ENCODE results near the gene BCKDHA. TPM values are rescaled to one million over a fixed set of nuclear protein-coding genes. Genes with fewer than 3 reads are reported as not detected.

BCKDHA gene
- total RNA-seq, 2 experiments from 2014 or later: 17.9 to 27.1 TPM

DNA sequence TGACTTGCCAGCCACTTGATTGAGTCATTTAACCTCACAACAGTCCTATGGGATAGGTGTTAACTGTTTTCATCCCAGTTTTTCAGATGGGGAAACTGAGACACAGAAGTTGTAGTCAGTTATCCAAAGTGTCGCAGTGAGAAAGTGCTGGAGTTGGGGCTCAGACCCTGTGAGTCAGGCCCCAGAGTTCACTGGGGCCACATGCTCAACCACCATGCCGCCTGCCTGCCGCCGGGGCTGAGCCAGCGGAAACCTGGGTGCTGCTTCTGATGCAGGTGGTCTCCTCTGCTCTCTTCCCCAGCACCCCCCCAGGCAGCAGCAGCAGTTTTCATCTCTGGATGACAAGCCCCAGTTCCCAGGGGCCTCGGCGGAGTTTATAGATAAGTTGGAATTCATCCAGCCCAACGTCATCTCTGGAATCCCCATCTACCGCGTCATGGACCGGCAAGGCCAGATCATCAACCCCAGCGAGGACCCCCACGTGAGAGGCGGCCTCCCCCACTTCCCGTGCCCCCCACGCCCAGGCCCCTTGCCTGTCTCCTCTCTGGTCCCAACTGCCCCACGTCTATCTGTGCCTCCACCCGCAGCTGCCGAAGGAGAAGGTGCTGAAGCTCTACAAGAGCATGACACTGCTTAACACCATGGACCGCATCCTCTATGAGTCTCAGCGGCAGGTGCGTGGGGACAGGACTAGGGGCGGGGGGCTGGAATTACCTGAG, 12.9 kb downstream of the BCKDHA start:
- no peaks in the 10 kb centered on the region for H3K9me3 Mint-ChIP-seq
- H3K27me3 Mint-ChIP-seq: no peaks in the 10 kb centered on the region
- H3K36me3 Mint-ChIP-seq (ENCODE audit: low read depth): peaks cover 22% of the 10 kb centered on the region
- peaks cover 9% of the 10 kb centered on the region for H3K4me1 Mint-ChIP-seq
- no peak overlapping the region for H3K27ac Mint-ChIP-seq
- DNase-seq: no peak
- ChIA-PET POLR2A (interaction anchor here (1.4 kb wide), 1 partner anchor 28 kb away, joined by 3 read pairs; no protein-coding TSS in a partner anchor), CTCF (interaction anchor here (0.7 kb wide), 1 partner anchor 39 kb away, joined by 3 read pairs; no protein-coding TSS in a partner anchor)
- H3K4me3 Mint-ChIP-seq: no peak overlapping the region

GRCh38 chr19:41411100-41411967, 13.7 kb downstream of the BCKDHA start:
- POLR2A ChIA-PET: no interaction called here
- CTCF ChIA-PET: no interaction called here
- peaks cover 23% of the 10 kb centered on the region for H3K36me3 Mint-ChIP-seq (ENCODE audit: low read depth)
- no peak overlapping the region for H3K27ac Mint-ChIP-seq
- H3K9me3 Mint-ChIP-seq: no peaks in the 10 kb centered on the region
- H3K4me1 Mint-ChIP-seq: peaks cover 9% of the 10 kb centered on the region
- H3K27me3 Mint-ChIP-seq: no peaks in the 10 kb centered on the region
- no peak for DNase-seq
- H3K4me3 Mint-ChIP-seq: no peak overlapping the region

DNA sequence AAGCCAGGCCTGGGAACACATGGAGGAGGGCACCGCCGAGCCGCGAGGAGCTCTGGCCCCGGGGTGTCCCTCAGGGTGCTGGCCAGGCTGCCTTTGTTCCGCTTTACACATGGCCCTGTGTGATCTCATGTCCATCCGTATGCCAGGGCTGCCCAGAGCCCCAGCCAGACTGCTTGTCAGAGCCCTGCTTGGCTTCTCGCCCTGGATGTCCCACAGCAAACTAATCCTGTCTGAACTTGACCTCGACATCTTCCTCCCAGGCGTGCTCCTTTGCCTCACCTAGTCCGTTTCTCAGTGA, 14.3 kb downstream of the BCKDHA start:
- ChIA-PET POLR2A (no interaction called here), CTCF (no interaction called here)
- H3K4me1 Mint-ChIP-seq: peaks cover 9% of the 10 kb centered on the region
- H3K4me3 Mint-ChIP-seq: no peak overlapping the region
- H3K27ac Mint-ChIP-seq: no peak overlapping the region
- H3K27me3 Mint-ChIP-seq: no peaks in the 10 kb centered on the region
- no peaks in the 10 kb centered on the region for H3K9me3 Mint-ChIP-seq
- peaks cover 24% of the 10 kb centered on the region for H3K36me3 Mint-ChIP-seq (ENCODE audit: low read depth)
- DNase-seq: no peak

GRCh38 chr19:41412953-41413352, 15.3 kb downstream of the BCKDHA start:
- Mint-ChIP-seq H3K27ac (no peak overlapping the region), H3K4me3 (no peak overlapping the region), H3K9me3 (no peaks in the 10 kb centered on the region), H3K27me3 (no peaks in the 10 kb centered on the region), H3K36me3 (ENCODE audit: low read depth) (peaks cover 28% of the 10 kb centered on the region), H3K4me1 (peaks cover 9% of the 10 kb centered on the region)
- DNase-seq: no peak
- ChIA-PET CTCF (no interaction called here), POLR2A (no interaction called here)

GRCh38 chr19:41413947-41414346, 16.3 kb downstream of the BCKDHA start:
- peaks cover 32% of the 10 kb centered on the region for H3K36me3 Mint-ChIP-seq (ENCODE audit: low read depth)
- H3K9me3 Mint-ChIP-seq: no peaks in the 10 kb centered on the region
- CTCF ChIA-PET: no interaction called here
- no peaks in the 10 kb centered on the region for H3K27me3 Mint-ChIP-seq
- DNase-seq: no peak
- H3K27ac Mint-ChIP-seq: no peak overlapping the region
- H3K4me3 Mint-ChIP-seq: no peak overlapping the region
- POLR2A ChIA-PET: no interaction called here
- peaks cover 9% of the 10 kb centered on the region for H3K4me1 Mint-ChIP-seq

GRCh38 chr19:41414461-41414860, 16.8 kb downstream of the BCKDHA start:
- DNase-seq: no peak
- no peaks in the 10 kb centered on the region for H3K9me3 Mint-ChIP-seq
- H3K27me3 Mint-ChIP-seq: no peaks in the 10 kb centered on the region
- H3K27ac Mint-ChIP-seq: no peak overlapping the region
- H3K4me3 Mint-ChIP-seq: no peak overlapping the region
- peaks cover 35% of the 10 kb centered on the region for H3K36me3 Mint-ChIP-seq (ENCODE audit: low read depth)
- peaks cover 6% of the 10 kb centered on the region for H3K4me1 Mint-ChIP-seq
- CTCF ChIA-PET: no interaction called here
- POLR2A ChIA-PET: no interaction called here

DNA sequence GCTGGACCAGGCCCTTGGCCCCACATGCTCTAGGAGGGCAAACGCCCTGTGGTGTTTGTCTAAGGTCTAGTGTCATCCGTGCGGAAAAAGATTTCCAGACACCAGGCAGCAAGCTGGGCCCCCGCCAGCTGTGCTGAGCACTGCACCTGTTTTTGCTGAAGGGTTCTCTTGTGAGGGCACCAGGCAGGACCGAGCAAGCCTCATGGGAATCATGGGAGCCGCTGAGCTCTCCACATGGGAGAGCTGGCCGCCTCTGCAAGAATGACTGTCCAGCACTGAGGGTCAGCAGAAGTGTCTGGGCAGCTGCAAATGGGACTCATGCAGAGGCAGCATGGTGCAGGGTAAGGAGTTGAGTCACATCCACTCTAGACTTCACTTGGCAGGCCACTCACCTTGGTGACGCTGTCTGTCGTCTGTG, 17.5 kb downstream of the BCKDHA start:
- ChIA-PET CTCF (no interaction called here), POLR2A (no interaction called here)
- DNase-seq: no peak
- no peaks in the 10 kb centered on the region for H3K9me3 Mint-ChIP-seq
- H3K36me3 Mint-ChIP-seq (ENCODE audit: low read depth): peaks cover 35% of the 10 kb centered on the region
- no peak overlapping the region for H3K4me3 Mint-ChIP-seq
- peaks cover under 1% of the 10 kb centered on the region for H3K4me1 Mint-ChIP-seq
- no peak overlapping the region for H3K27ac Mint-ChIP-seq
- H3K27me3 Mint-ChIP-seq: no peaks in the 10 kb centered on the region

DNA sequence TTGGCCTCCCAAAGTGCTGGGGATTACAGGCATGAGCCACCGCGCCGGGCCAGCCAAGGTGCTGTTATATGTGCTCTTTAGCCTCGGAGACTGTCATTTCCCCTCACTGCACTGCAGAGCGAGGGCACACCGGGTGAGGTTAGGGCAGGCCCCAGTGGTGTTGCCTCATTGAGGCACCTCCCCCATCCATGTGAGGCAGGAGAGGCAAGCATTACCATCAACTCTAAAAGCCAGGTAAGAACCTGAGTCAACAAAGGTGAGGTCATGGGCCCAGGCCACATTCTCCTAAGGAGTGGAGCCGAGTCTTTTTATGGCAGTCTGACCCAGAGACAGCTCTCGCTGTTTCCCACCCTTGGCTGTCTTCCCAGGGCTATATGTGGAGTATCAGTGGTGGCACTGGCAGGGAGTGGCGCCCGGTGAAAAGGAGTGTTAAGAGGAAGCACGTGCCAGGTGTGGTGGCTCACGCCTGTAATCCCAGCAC, 18.6 kb downstream of the BCKDHA start:
- ChIA-PET POLR2A (interaction anchor here (1.0 kb wide), 1 partner anchor 12 kb away, joined by 4 read pairs; no protein-coding TSS in a partner anchor), CTCF (no interaction called here)
- H3K36me3 Mint-ChIP-seq (ENCODE audit: low read depth): peaks cover 35% of the 10 kb centered on the region
- H3K4me3 Mint-ChIP-seq: no peak overlapping the region
- H3K27ac Mint-ChIP-seq: no peak overlapping the region
- no peaks in the 10 kb centered on the region for H3K4me1 Mint-ChIP-seq
- no peaks in the 10 kb centered on the region for H3K9me3 Mint-ChIP-seq
- no peaks in the 10 kb centered on the region for H3K27me3 Mint-ChIP-seq
- no peak for DNase-seq

DNA sequence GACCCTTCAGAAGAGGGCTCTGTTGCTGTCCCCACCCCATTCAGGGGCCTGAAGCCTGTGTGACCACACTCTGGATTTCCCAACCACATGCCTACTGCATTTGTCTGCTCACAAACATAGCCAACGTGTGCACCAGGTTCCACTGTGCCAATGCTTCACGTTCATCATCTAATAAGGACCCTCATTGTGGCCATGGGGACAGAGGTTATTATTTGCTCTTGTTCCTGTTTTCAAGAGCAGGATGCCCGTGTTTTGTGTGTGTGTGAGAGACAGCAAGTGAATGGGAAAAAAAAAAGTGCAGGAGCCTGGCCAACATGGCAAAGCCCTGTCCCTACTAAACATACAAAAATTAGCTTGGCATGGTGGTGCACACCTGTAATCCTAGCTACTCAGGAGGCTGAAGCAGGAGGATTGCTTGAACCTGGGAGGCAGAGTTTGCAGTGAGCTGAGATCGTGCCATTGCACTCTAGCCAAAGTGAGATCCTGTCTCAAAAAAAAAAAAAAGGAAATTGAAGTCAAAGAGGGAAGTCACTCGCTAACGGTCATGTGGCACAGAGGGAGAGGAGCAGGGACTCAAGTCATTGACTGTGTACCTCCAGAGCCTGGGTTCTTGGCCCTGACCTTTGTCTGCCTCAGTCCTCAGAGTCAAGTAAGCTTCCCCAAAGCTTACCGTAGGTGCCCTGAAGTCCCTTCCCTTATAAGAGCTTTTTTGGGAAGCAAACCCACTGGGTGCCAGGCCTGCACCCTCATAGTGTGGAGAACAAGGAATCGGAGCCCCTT, 22.7 kb downstream of the BCKDHA start:
- Mint-ChIP-seq H3K36me3 (ENCODE audit: low read depth) (peaks cover 26% of the 10 kb centered on the region), H3K27ac (no peak overlapping the region), H3K4me1 (peaks cover 6% of the 10 kb centered on the region), H3K9me3 (no peaks in the 10 kb centered on the region), H3K4me3 (no peak overlapping the region), H3K27me3 (no peaks in the 10 kb centered on the region)
- DNase-seq: no peak
- POLR2A ChIA-PET: no interaction called here
- CTCF ChIA-PET: interaction anchor here (0.5 kb wide), 1 partner anchor 37 kb away, joined by 3 read pairs; no protein-coding TSS in a partner anchor

DNA sequence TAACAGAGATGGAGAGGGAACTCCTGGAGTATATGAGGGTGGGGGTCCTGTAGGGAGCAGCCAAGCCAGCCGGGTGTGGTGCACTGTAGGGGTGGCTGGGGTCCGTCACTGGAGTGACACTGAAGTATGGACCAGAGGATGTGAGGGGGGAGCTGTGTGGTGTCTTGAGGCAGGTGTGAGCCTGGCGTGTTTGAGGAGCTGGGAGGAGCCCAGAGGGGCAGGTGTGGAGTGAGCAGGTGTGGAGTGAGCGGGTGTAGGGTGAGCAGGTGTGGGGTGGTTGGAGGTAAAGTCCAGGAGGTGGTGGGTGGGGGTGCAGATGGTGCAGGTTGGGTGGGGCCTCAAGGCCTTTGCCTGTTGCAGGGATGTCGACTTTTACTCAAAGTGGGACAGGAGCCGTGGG, 23.7 kb downstream of the BCKDHA start:
- no peak for DNase-seq
- CTCF ChIA-PET: no interaction called here
- H3K36me3 Mint-ChIP-seq (ENCODE audit: low read depth): peaks cover 25% of the 10 kb centered on the region
- no peak overlapping the region for H3K4me3 Mint-ChIP-seq
- no peaks in the 10 kb centered on the region for H3K9me3 Mint-ChIP-seq
- H3K27me3 Mint-ChIP-seq: no peaks in the 10 kb centered on the region
- POLR2A ChIA-PET: no interaction called here
- H3K4me1 Mint-ChIP-seq: peaks cover 10% of the 10 kb centered on the region
- H3K27ac Mint-ChIP-seq: no peak overlapping the region

DNA sequence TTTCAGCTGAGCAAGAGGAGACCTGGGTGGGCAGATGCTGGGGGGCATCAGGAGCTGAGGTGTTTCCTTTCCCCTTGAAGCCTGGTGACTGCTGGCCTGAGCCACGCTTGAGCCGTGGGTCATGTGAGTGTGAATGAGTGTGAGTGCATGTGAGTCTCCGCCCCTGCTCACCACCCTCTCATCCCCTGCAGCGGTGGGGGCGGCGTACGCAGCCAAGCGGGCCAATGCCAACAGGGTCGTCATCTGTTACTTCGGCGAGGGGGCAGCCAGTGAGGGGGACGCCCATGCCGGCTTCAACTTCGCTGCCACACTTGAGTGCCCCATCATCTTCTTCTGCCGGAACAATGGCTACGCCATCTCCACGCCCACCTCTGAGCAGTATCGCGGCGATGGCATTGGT, 24.4 kb downstream of the BCKDHA start:
- peaks cover 26% of the 10 kb centered on the region for H3K36me3 Mint-ChIP-seq (ENCODE audit: low read depth)
- CTCF ChIA-PET: no interaction called here

DNA sequence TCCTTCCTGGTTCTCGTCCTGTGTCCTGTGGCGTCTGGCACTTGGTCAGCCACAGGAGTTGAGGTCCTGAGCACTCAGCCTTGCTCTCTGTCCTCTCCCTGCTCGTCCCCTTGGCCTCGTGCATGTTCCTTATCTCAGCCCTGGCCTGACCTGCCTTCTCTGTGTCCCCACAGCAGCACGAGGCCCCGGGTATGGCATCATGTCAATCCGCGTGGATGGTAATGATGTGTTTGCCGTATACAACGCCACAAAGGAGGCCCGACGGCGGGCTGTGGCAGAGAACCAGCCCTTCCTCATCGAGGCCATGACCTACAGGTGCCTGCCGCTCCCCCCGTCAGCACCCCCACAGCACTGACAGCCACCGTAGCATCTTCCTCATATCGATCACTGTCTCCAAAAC, 24.8 kb downstream of the BCKDHA start:
- no peaks in the 10 kb centered on the region for H3K9me3 Mint-ChIP-seq
- POLR2A ChIA-PET: no interaction called here
- no peaks in the 10 kb centered on the region for H3K27me3 Mint-ChIP-seq
- DNase-seq: no peak
- CTCF ChIA-PET: no interaction called here
- H3K27ac Mint-ChIP-seq: no peak overlapping the region
- no peak overlapping the region for H3K4me3 Mint-ChIP-seq
- peaks cover 24% of the 10 kb centered on the region for H3K36me3 Mint-ChIP-seq (ENCODE audit: low read depth)
- peaks cover 20% of the 10 kb centered on the region for H3K4me1 Mint-ChIP-seq

More for the DNA sequence above, 24.4 kb downstream of the BCKDHA start:
- POLR2A ChIA-PET: no interaction called here
- H3K9me3 Mint-ChIP-seq: no peaks in the 10 kb centered on the region
- no peak for DNase-seq
- H3K4me1 Mint-ChIP-seq: peaks cover 16% of the 10 kb centered on the region
- H3K4me3 Mint-ChIP-seq: no peak overlapping the region
- H3K27me3 Mint-ChIP-seq: no peaks in the 10 kb centered on the region
- H3K27ac Mint-ChIP-seq: no peak overlapping the region

- H3K36me3 Mint-ChIP-seq (ENCODE audit: low read depth): peaks cover 26% of the 10 kb centered on the region
- no peak overlapping the region for H3K27ac Mint-ChIP-seq
- peaks cover 25% of the 10 kb centered on the region for H3K4me1 Mint-ChIP-seq
- ChIA-PET POLR2A (no interaction called here), CTCF (no interaction called here)
- no peaks in the 10 kb centered on the region for H3K9me3 Mint-ChIP-seq
- H3K4me3 Mint-ChIP-seq: no peak overlapping the region
- DNase-seq: no peak
- H3K27me3 Mint-ChIP-seq: no peaks in the 10 kb centered on the region
Observed at GRCh38 chr19:41422955-41423354, 25.3 kb downstream of the BCKDHA start.
